Measurements from ENCODE around the gene EFHC2.
A peak's percentile ranks its signal among the peaks of the same experiment; 100 is the strongest.
"Not testable (repeated sequence)": the region's sequence is repeated elsewhere in the genome, so short reads cannot be mapped to it uniquely, and the experiment has no call there.

Gene EFHC2

GRCh38 chrX:44290718-44291117 lies 52.8 kb downstream of the EFHC2 start:
- DNase-seq = no peak

- DNase-seq = no peak
Measured at GRCh38 chrX:44282753-44283152, 60.7 kb downstream of the EFHC2 start.

DNA sequence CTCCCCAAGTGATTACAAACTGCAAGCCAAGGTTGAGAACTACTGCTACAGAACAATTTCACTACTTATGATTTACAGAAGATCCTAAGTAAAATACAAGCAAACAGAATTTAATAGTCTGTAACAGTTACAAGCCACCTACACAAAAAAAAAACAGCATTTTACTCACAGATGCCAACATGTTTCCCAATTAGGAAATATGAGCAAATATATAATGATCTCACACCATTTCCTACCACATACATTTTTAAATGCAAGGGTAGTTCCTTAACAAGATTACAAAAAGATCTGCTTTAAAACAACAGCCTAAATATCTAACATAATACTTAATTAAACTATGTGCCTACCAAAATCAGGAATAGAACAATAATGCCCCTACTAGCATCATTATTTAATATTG lies 63.4 kb downstream of the EFHC2 start:
- no peak for DNase-seq

- no peak for DNase-seq
Measured at GRCh38 chrX:44274096-44274495, 69.4 kb downstream of the EFHC2 start.

DNA sequence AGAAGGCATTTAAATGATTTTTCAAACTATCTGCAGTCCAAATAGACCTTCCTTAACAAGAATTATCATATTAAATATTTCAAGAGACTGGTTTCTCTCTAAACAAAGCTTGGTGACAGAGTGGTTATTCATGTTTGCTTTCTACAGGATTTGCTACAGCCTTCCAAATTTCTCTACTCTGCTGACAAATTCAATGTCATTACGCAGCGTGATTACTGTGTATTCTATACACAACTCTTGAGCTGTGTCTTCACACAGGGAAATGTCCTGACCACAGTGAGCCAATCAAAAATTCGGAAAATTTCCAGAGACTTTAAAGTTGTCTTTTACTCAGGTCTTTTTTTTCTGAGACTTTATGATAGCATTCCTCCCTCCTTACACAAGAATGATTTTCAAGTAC lies 75.6 kb downstream of the EFHC2 start:
- DNase-seq = no peak

- no peak for DNase-seq
Measured at GRCh38 chrX:44267116-44267515, 76.4 kb downstream of the EFHC2 start.

DNA sequence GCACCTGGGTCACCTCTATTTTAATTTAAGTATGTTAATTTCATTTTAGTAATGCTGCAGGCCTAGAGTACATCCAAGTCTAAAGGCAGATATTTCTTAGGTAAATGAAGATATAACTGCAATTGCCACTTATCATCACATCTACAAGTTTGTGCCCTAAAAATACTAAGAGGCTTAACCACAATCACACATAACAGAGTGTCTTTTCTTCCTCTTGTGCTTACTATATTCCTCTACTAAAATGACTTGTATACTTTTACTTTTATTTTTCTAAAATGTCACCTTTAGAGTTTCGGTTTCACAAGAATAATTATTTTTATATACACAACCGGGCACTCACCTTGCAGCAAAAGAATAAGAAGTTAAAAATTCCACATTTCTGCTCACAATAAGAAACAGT lies 77.9 kb downstream of the EFHC2 start:
- no peak for DNase-seq

GRCh38 chrX:44264936-44265335 lies 78.5 kb downstream of the EFHC2 start:
- DNase-seq = no peak

GRCh38 chrX:44261286-44261685 lies 82.2 kb downstream of the EFHC2 start:
- no peak for DNase-seq

GRCh38 chrX:44260609-44261008 lies 82.9 kb downstream of the EFHC2 start:
- DNase-seq = no peak

GRCh38 chrX:44255742-44256141 lies 87.7 kb downstream of the EFHC2 start:
- not testable (repeated sequence) for DNase-seq

DNA sequence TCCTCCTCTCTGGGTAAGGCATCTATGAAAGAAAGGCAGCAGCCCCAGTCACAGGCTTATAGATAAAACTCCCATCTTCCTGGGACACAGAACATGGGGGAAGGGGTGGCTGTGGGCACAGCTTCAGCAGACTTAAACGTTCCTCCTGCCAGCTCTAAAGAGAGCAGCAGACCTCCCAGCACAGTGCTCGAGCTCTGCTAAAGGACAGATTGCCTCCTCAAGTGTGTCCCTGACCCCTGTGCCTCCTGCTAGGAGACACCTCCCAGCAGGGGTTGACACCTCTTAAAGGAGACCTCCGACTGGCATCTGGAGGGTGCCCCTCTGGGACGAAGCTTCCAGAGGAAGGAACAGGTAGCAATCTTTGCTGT lies 89.9 kb downstream of the EFHC2 start:
- no peak for DNase-seq

GRCh38 chrX:44252688-44253574 lies 90.5 kb downstream of the EFHC2 start:
- DNase-seq = not testable (repeated sequence)

DNA sequence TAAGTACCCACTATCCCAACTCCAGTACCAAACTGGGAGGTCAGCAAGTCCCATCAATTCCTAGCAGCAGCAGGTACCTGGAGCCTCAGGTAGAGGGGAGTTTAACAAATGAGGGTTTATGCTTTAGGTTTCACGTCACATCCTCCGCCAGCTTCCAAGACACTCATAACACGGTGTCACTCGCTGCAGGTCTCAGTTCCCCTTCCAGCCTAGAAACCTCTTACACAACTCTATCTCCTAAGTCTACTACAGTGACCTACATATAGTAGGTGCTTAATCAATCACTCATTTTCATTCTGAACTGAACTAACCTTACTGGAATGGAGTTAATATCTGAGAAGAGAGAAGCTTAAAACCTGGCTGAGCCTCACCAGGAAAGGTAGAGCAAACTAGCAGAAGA lies 96.0 kb downstream of the EFHC2 start:
- no peak for DNase-seq

- no peak for DNase-seq
Measured at GRCh38 chrX:44246826-44247225, 96.6 kb downstream of the EFHC2 start.

DNA sequence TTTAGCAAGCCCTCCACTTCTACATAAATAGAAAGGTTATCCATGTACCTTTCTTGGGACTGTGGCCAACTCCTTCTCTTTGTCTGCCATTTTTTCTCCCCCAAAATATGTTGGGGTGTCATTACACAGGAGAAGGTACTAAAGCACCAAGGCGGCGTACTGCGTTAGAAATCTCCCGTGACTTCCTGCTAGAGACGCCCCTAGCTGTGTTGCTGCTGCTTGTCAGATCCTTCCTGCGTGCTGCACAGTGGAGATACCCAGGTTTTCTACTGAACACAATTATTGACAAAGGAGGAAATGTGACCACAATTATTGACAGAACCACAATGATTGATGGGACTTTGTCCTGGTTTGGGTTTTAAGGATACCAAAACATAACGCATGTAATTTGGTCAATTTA lies 97.7 kb downstream of the EFHC2 start:
- DNase-seq = no peak

- DNase-seq = peak; percentile 22
Measured at GRCh38 chrX:44244008-44244407, 99.5 kb downstream of the EFHC2 start.

GRCh38 chrX:44241546-44241945 lies 101.9 kb downstream of the EFHC2 start:
- DNase-seq = no peak

- DNase-seq = no peak
Measured at GRCh38 chrX:44240036-44240435, 103.4 kb downstream of the EFHC2 start.

DNA sequence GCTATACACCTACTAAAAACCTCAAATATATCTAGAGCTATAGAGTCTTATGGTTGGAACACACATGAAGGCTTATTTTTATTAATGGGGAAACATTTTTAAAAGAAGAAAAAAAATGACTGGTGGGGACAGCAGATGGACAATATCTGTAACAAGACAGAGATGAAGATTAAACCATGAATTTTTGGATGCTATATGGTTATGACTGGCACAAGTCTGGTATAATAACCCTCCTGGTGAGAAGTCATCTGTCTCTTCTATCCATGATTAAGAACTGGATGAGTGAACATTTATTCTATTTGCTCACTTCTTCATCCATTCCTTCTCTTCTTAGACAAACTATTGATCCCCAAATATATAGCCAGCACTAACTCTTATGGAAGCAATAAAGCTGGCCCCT lies 104.4 kb downstream of the EFHC2 start:
- DNase-seq = no peak

- no peak for DNase-seq
Measured at GRCh38 chrX:44235534-44235933, 107.9 kb downstream of the EFHC2 start.

DNA sequence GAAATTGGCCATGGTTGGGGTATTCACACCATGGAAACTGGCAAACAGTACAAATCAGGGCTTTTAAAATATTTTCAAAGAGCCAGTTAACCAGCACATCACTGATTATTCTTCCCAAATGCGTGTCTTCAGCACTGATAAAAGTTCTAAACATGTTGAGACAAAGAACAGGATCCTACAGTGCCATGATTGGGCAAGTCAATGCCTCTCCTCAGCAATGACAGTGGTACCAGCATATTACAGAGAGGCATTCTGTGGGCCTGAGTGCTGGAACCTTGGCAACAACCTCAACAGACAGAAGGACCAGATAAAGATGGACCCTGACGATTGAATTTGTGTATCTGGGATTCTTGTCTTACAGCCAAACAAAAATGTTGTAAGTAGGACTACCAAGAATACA lies 108.9 kb downstream of the EFHC2 start:
- no peak for DNase-seq

- DNase-seq = no peak
Measured at GRCh38 chrX:44234116-44234515, 109.4 kb downstream of the EFHC2 start.

DNA sequence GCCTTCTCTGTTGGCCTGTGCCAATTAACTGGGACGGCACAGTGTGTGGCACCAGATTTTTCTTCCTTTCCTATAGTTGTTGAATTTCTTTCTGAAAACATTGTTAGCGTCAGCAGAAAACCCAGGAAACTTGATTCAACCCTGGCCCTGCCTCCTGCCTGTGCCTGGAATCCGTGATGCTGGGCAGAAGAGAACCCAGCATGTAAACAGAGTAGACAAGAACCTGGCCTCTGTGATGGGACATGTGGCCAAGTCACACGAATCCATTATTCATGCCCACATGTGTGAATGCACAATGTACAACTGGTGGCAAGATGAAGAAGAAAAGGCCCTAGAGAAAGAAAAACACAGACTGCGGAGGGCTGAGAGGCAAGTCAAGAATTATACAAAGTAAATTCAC lies 111.4 kb downstream of the EFHC2 start:
- no peak for DNase-seq

DNA sequence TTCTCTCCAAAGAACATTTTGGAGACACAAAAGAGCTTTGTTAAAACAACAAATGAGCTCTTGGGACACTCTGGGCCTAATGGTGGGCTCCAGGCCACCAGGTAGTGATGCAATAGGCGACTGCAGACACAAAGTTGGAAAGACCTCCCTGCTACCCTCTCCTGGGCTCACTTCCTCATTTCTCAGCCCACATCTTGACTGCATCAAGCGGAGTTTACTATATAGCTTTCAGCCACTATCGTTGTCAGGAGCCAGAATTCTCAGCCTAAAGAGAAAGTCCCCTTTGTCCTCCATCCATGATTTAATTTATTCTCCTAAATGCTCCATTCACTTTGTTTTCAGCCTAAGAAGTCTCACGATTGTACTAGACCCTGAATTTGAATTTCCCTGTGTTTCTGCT lies 114.9 kb downstream of the EFHC2 start:
- no peak for DNase-seq

Data from NCI-H1092 treated with DMSO at 0.1 percent for 48 hours (cell line).